NCI-H1105 treated with DMSO at 0.1 percent for 48 hours (cell line): ENCODE measurements around the gene PTRH2.
A peak's percentile ranks its signal among the peaks of the same experiment; 100 is the strongest.

Experiments
- DNase-seq: peaks from one replicate; lab custom pipeline; 2025; lab: John Stamatoyannopoulos, UW

PTRH2 gene

GRCh38 chr17:59719526-59719925 lies 12.3 kb upstream of the PTRH2 start:
- no peak for DNase-seq

- DNase-seq: no peak
Measured at GRCh38 chr17:59716427-59716826, 9.2 kb upstream of the PTRH2 start.

DNA sequence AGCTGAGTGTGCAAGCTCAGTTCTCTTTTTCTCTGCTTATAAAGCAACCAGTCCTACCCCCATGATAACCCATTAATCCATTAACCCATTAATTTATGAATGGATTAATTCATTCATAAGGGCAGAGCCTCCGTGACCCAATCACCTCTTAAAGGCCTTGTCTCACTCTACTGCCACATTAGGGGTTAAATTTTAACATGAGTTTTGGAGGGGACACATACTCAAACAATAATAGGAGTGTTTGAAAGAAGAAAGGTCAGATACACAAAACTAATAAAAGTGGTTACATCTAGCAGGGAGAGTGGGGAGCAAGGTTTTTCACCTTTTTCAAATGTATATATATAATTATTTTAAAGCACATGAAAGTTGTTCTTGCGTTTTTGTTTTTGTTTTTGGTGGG lies 7.0 kb upstream of the PTRH2 start:
- DNase-seq: no peak

DNA sequence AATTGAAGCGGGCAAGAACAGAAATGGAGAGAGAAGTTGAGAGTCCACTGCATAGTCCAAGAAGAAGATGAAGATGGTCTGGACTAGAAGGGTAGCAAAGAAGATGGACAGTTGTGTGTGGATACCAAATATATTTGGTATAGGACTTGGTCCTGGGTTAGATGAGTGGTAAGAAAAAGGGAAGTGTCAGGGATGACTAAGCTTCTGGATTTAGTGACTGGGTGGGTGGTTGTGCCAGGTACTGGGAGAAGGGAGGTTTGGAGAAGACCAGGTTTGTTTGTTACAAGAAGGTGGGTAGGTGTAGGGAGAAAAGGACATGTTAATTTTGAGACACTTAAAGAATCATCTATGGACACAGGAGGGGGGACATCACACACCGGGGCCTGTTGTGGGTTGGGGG lies 5.6 kb upstream of the PTRH2 start:
- no peak for DNase-seq

DNA sequence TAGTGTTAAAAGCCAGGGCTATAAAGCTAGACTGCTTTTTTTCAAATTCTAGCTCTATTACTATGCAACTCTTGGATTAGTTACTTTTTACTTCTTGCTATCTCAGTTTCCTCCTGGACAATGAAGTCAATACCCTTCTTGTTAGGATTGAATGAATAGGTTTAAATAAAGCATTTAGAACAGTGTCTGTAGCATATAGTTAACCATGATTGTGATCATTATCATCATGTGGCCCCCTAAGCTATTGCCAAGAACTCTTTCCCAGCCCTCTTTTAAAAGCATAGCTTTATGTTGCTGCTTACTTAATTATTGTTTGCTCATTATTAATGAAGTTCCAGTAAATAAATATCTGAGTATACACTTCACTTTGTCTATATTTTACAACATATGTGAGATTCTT lies 4.7 kb upstream of the PTRH2 start:
- DNase-seq: no peak

DNA sequence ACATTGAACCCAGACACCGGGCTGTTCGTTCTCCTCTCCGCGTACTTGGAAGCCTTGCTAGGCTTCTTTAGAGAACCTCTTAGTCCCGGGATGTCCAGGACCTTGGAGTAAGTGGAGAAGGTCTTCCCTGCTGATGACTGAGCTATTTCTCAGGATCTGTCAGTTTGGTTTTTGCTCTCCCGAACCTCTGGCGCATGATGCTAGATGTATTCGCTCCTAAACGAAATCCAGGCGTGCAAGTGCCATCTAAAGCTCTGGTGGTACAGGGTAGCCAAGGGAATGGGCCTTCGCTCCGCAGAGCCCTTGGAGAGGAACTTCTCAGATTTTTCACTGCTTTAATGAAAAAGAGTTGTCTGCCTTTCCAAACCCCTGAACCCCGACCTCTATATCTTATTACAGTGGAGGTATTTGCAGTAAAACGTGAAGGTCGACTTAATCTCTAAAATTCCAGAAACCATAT lies 771 bp upstream of the PTRH2 start:
- DNase-seq: no peak

DNA sequence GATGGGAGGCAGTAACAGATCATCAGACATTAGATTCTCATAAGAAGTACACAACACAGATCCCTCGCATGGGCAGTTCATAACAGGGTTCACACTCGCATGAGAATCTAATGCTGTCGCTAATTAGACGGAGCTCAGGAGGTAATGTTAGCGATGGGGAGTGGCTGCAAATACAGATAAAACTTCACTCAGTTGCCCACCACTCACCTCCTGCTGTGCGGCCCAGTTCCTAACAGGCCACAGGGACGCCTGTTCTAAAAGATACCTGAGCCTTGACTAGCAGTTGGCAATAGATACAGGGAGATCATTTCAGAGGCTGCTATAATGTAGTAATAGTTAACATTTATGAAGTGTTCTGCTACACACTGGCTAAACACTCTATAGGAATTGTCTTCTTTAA lies 4.9 kb downstream of the PTRH2 start:
- no peak for DNase-seq

GRCh38 chr17:59699786-59700185 lies 7.4 kb downstream of the PTRH2 start:
- no peak for DNase-seq

GRCh38 chr17:59699218-59699617 lies 8.0 kb downstream of the PTRH2 start:
- no peak for DNase-seq

- DNase-seq: no peak
Measured at GRCh38 chr17:59698143-59698542, 9.1 kb downstream of the PTRH2 start.

GRCh38 chr17:59696682-59697277 lies 10.4 kb downstream of the PTRH2 start:
- no peak for DNase-seq

- no peak for DNase-seq
Measured at GRCh38 chr17:59695945-59696681, 11.1 kb downstream of the PTRH2 start.

GRCh38 chr17:59694344-59694743 lies 12.9 kb downstream of the PTRH2 start:
- no peak for DNase-seq

DNA sequence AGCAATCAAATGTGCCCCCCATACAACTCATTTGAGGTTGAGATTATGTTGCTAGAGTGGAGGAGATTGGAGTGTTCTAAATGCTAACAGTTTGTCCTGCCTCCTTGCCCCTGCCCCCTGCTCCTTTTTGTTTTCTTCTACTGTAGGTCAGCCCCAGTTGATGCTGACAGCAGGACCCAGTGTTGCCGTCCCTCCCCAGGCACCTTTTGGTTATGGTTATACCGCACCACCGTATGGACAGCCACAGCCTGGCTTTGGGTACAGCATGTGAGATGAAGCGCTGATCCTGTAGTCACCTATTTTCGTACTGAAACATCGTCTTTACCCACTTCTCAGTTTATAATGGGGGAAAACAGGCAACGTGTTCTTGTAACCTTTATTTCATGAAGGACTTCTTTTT lies 13.6 kb downstream of the PTRH2 start:
- no peak for DNase-seq

DNA sequence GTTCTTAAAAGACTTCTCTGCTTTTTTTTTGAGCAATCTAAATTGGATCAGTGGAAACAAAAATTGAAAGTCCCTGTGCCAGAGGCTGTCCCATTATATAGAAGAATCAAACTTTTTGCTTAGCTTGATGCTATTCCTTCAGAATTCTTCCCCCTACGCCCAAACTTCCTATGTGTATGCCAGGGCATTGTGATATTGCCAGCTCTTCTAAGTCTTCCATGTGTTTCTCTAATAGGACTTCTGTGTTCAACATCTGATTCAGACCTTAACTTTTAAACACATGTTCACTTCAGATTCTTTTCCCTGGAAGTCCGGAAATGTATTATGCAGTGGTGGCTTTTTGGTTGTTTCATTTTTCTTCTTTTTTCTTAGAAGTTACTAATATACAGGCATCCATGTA lies 18.7 kb downstream of the PTRH2 start:
- no peak for DNase-seq

- no peak for DNase-seq
Measured at GRCh38 chr17:59688008-59688407, 19.2 kb downstream of the PTRH2 start.

DNA sequence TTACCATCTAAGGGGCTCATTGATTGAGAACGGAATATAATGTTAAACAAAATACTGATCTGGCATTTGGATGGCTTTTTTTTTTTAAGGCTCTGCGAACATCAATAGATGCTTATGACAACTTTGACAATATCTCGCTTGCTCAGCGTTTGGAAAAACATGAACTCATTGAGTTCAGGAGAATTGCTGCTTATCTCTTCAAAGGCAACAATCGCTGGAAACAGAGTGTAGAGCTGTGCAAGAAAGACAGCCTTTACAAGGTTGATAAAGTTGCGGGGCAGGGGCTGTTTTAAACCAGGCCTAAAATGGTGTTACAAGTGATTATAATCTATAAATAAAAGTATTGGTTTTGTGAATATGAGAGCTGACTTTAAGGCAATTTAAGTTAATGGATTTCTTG lies 22.3 kb downstream of the PTRH2 start:
- DNase-seq: no peak

DNA sequence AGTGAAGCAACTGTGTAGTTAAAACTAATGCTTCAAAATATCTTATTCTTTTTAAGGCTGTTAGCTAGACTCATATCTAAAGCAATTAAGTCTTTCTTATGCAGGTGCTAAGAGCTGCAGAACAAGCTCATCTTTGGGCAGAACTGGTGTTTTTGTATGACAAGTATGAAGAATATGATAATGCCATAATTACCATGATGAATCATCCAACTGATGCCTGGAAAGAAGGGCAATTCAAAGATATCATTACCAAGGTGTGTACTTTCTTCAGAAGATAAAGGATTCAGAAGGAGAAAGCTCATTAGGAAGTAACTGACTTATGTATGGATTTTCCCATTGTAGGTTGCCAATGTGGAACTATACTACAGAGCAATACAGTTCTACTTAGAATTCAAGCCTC lies 23.9 kb downstream of the PTRH2 start:
- no peak for DNase-seq

DNA sequence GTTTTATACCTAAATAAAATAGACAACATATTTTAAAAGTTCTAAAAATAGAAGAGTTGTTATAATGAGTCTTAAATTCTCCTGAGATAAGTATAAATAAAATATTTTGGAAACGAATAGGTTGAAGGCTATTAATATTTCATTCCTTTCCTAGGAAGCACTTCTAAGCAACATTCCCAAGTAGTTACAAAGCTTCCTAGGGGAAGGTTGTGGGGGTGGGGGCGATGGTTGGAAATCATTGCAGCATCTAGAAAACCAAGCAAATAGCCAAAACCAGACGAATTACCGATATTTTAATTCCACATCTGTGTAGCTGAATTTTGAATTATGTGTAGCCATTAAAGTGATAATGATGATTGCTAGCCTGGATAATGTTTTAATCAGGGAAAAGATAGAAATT lies 26.9 kb downstream of the PTRH2 start:
- no peak for DNase-seq

DNA sequence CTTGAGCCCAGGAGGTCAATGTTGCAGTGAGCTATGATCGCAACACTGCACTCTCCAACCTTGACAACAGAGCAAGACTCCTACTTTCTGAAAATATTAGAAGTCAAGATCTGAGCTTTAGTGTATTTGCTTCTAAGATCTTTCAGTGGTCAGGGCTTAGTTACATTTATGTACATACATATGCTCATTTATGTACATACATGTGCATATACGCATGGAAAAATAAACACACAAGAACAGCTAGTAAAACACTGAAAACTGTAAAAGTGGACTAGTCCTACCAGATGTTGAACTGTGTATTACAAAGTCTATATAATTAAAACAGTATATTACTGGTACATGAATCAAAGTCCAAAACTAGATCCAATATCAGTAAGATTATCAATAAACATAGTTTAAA lies 28.3 kb downstream of the PTRH2 start:
- DNase-seq: no peak

GRCh38 chr17:59676716-59677115 lies 30.5 kb downstream of the PTRH2 start:
- peak; percentile 48 for DNase-seq

- no peak for DNase-seq
Measured at GRCh38 chr17:59675231-59675630, 32.0 kb downstream of the PTRH2 start.

DNA sequence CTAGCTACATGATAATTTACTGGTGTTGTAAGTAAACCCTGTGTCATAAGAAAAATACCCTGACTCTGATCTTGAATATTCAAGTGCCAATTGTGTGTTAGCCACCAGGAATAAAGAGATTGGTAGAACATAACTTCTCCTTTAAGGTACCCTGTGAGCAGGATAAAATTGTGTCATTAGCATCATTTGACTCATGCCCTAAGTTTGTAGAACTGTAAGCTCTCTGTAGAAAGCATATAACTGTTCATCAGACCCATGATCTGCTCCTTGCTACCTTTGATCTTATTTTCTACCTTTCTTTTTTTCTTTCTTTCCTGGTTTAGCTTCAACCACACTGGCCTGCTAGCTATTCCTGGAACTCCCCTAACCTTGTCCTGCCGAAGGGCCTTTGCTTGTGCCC lies 35.8 kb downstream of the PTRH2 start:
- DNase-seq: no peak

DNA sequence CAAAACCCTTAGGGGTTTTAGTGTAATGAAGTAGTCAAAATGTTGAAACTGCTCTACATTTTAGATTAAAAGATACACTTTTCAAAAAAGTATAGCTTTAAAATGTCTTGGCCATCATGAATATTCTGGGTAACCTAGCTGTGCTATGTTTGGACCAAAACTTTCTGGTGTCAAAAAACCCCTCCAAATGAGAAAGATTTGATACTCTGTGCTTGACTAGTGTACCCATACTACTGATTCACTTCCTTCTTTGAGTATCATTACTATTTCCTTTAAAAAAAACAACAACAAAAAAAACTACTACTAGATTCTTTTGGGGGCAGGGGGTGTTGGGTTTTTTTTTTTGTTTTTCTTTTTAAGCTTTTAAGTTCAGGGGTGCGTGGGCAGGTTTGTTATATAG lies 37.3 kb downstream of the PTRH2 start:
- no peak for DNase-seq
